HG03095 (cell line): ENCODE data around the gene TSPAN9.

ENCODE experiments used
- ATAC-seq: cut with Tn5 transposase; IDR thresholded peaks from one replicate; pipeline ENCODE4 v1.9.1; 2021; ENCODE audit warnings: moderate library complexity; ENCODE audit not compliant: unreplicated experiment

TSPAN9 gene

GRCh38 chr12:3305904-3306619 lies 228.9 kb downstream of the TSPAN9 start:
- no peak for ATAC-seq

GRCh38 chr12:3307389-3307788 lies 230.2 kb downstream of the TSPAN9 start:
- ATAC-seq: no peak

- no peak for ATAC-seq
Measured at GRCh38 chr12:3308063-3308462, 230.9 kb downstream of the TSPAN9 start.

- no peak for ATAC-seq
Measured at GRCh38 chr12:3308609-3309008, 231.4 kb downstream of the TSPAN9 start.

GRCh38 chr12:3309805-3310204 lies 232.6 kb downstream of the TSPAN9 start:
- ATAC-seq: no peak

- ATAC-seq: no peak
Measured at GRCh38 chr12:3310271-3311026, 233.3 kb downstream of the TSPAN9 start.

- ATAC-seq: no peak
Measured at GRCh38 chr12:3311027-3311402, 233.8 kb downstream of the TSPAN9 start.

GRCh38 chr12:3311491-3312103 lies 234.4 kb downstream of the TSPAN9 start:
- no peak for ATAC-seq

GRCh38 chr12:3313066-3313465 lies 235.9 kb downstream of the TSPAN9 start:
- no peak for ATAC-seq

- no peak for ATAC-seq
Measured at GRCh38 chr12:3313675-3314663, 236.8 kb downstream of the TSPAN9 start.

- ATAC-seq: no peak
Measured at GRCh38 chr12:3315201-3315661, 238.1 kb downstream of the TSPAN9 start.

GRCh38 chr12:3316776-3317480 lies 239.7 kb downstream of the TSPAN9 start:
- no peak for ATAC-seq

- ATAC-seq: no peak
Measured at GRCh38 chr12:3317481-3317815, 240.3 kb downstream of the TSPAN9 start.

GRCh38 chr12:3317841-3318501 lies 240.8 kb downstream of the TSPAN9 start:
- ATAC-seq: no peak

GRCh38 chr12:3319723-3320492 lies 242.7 kb downstream of the TSPAN9 start:
- no peak for ATAC-seq

GRCh38 chr12:3320881-3321509 lies 243.8 kb downstream of the TSPAN9 start:
- ATAC-seq: no peak

- no peak for ATAC-seq
Measured at GRCh38 chr12:3321881-3322280, 244.7 kb downstream of the TSPAN9 start.

- ATAC-seq: no peak
Measured at GRCh38 chr12:3323002-3323685, 246.0 kb downstream of the TSPAN9 start.
